ENCODE results near the gene RNF103. TPM values are rescaled to one million over a fixed set of nuclear protein-coding genes. Genes with fewer than 3 reads are reported as not detected.

The RNF103 gene
- total and polyA plus RNA-seq, 2 of the 8 experiments (the other 6 are each of a cell fraction or from before 2014, with no cell fraction given), result 3.3 to 7.4 TPM

- TF ChIP-seq SUZ12 (IDR thresholded peaks at IDR 0.05; ENCODE audit: low read length) (no peak), CBX5 (IDR thresholded peaks at IDR 0.05; ENCODE audit: low read depth, low read length) (no peak), KDM5A (IDR thresholded peaks at IDR 0.05; ENCODE audit: low read length) (no peak), BCL11A (IDR thresholded peaks at IDR 0.05; ENCODE audit: low read depth in 2 of 2, low read length in 2 of 2) (no peak), RXRA (IDR thresholded peaks at IDR 0.05; ENCODE audit: insufficient read depth, low read depth, low read length) (no peak), SP1 (IDR thresholded peaks at IDR 0.05; ENCODE audit: low read depth, low read length) (no peak)
- TF ChIP-seq, protein P1, sequence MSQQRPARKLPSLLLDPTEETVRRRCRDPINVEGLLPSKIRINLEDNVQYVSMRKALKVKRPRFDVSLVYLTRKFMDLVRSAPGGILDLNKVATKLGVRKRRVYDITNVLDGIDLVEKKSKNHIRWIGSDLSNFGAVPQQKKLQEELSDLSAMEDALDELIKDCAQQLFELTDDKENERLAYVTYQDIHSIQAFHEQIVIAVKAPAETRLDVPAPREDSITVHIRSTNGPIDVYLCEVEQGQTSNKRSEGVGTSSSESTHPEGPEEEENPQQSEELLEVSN (IDR thresholded peaks at IDR 0.05), result no peak
Measured at GRCh38 chr2:86646329-86646728, 22.7 kb upstream of the RNF103 start (continued).

All from H1 (cell line).